ENCODE data around the gene NKD1. TPM values are rescaled to one million over a fixed set of nuclear protein-coding genes. Genes with fewer than 3 reads are reported as not detected.

NKD1 gene
- total and polyA plus RNA-seq, 2 of the 8 experiments (the other 6 are each of a cell fraction or from before 2014, with no cell fraction given): 0.70 to 4.5 TPM

GRCh38 chr16:50631985-50632576 lies 83.9 kb downstream of the NKD1 start:
- Histone ChIP-seq H2BK12ac (ENCODE audit: low read depth, low read length) (no peak overlapping the region), H3K79me2 (ENCODE audit: control insufficient read depth in 1 of 2, insufficient read depth in 2 of 2, low read length in 2 of 2) (no peaks in the 10 kb centered on the region), H3K27me3 (replicated peaks in 1 of 4; ENCODE audit: control insufficient read depth in 3 of 4, extremely low read depth in 1 of 4, insufficient read depth in 3 of 4, low read length in 3 of 4) (no peaks in the 10 kb centered on the region), H2BK15ac (ENCODE audit: low read length) (no peak overlapping the region), H3K23me2 (ENCODE audit: low read depth, low read length) (no peaks in the 10 kb centered on the region), H3K9me3 (ENCODE audit: insufficient read depth in 2 of 2, low read depth in 1 of 2, low read length in 1 of 2) (no peaks in the 10 kb centered on the region), H3K56ac (replicated peaks; ENCODE audit: insufficient read length, low read depth, low read length) (no peak overlapping the region), H3K79me1 (ENCODE audit: low read depth, low read length) (no peaks in the 10 kb centered on the region), H2BK20ac (ENCODE audit: low read length) (no peak overlapping the region), H3K4me1 (replicated peaks in 1 of 4; ENCODE audit: control insufficient read depth in 3 of 4, insufficient read depth in 4 of 4, low read length in 3 of 4) (no peaks in the 10 kb centered on the region), H3K36me3 (ENCODE audit: control insufficient read depth in 2 of 4, insufficient read depth in 4 of 4, low read length in 3 of 4) (no peaks in the 10 kb centered on the region), H3K27ac (ENCODE audit: low read depth, low read length) (no peak overlapping the region), H4K91ac (replicated peaks; ENCODE audit: insufficient read length, low read length) (no peak overlapping the region), H3K4me3 (ENCODE audit: extremely low read depth in 1 of 4, insufficient read depth in 2 of 4, low read depth in 3 of 4, low read length in 4 of 4) (no peak overlapping the region), H4K20me1 (replicated peaks in 1 of 2; ENCODE audit: control insufficient read depth in 1 of 2, insufficient read depth in 2 of 2, low read length in 2 of 2) (no peaks in the 10 kb centered on the region), H3K4me2 (ENCODE audit: insufficient read depth in 1 of 2, low read depth in 2 of 2, low read length in 2 of 2) (no peak overlapping the region), H3K4ac (replicated peaks; ENCODE audit: insufficient read length, low read depth, low read length) (no peak overlapping the region), H2AFZ (ENCODE audit: low read length) (no peak overlapping the region), H3K23ac (ENCODE audit: insufficient read length) (no peak overlapping the region), H2AK5ac (ENCODE audit: low read depth, low read length) (no peak overlapping the region), H4K8ac (ENCODE audit: extremely low read depth, insufficient read depth, low read length) (no peak overlapping the region), H2BK120ac (replicated peaks; ENCODE audit: low read depth, low read length) (no peak overlapping the region), H2BK5ac (ENCODE audit: low read depth, low read length) (no peak overlapping the region), H3K18ac (ENCODE audit: extremely low read depth, low read length) (no peak overlapping the region), H3K14ac (ENCODE audit: insufficient read length) (no peak overlapping the region), H3K9ac (replicated peaks in 1 of 4; ENCODE audit: extremely low read depth in 1 of 4, low read depth in 3 of 4, low read length in 3 of 4) (no peak overlapping the region), H4K5ac (ENCODE audit: insufficient read length, low read depth, low read length) (no peak overlapping the region)
- 91% methylated on average over 22 of the region's 22 CpGs; no CpG with 5 or more reads in 1 of the 2 experiments for WGBS, 2 experiments (ENCODE audit: extremely low coverage in 1 of 2, insufficient coverage in 1 of 2, insufficient read length in 1 of 2, insufficient replicate concordance in 2 of 2, low coverage in 1 of 2, low lambda C conversion rate in 2 of 2, missing lambda C conversion rate in 1 of 2)
- CTCF ChIA-PET (ENCODE audit: partially characterized antibody): no interaction called here
- TF ChIP-seq CREB1 (IDR thresholded peaks at IDR 0.05) (no peak), NANOG (IDR thresholded peaks at IDR 0.05; ENCODE audit: insufficient read depth, low read depth, low read length, poor library complexity, severe bottlenecking) (no peak), TCF12 (IDR thresholded peaks at IDR 0.05; ENCODE audit: low read depth, low read length) (no peak), BACH1 (IDR thresholded peaks at IDR 0.05; ENCODE audit: low read length) (no peak)
- no peak for FAIRE-seq
- no peak for DNase-seq (ENCODE audit: low read depth in 1 of 2, low spot score in 2 of 2)
- POLR2A ChIA-PET (ENCODE audit: partially characterized antibody): no interaction called here

Data from H1 (cell line).